Vagina (tissue), 2 donors: Measurements from ENCODE around the gene PCDHA4.

Experiments
- CTCF ChIP-seq, 3 experiments: fragments of 450-650 bp in 2 of 3; fragments of 200-600 bp in 1 of 3; sonication (generic) in 1 of 3; IDR thresholded peaks; one replicate each; pipeline ENCODE4 v1.5.1; 2017 to 2019; ENCODE audit warnings: antibody characterized with exemption in 3 of 3, mild to moderate bottlenecking in 2 of 3, moderate library complexity in 2 of 3
- POLR2A ChIP-seq, 2 donors: fragments of 450-650 bp; IDR thresholded peaks; one replicate each; pipeline ENCODE4 v1.6.1; 2017; ENCODE audit warnings: antibody characterized with exemption in 2 of 2, mild to moderate bottlenecking in 2 of 2, moderate library complexity in 2 of 2

DNA sequence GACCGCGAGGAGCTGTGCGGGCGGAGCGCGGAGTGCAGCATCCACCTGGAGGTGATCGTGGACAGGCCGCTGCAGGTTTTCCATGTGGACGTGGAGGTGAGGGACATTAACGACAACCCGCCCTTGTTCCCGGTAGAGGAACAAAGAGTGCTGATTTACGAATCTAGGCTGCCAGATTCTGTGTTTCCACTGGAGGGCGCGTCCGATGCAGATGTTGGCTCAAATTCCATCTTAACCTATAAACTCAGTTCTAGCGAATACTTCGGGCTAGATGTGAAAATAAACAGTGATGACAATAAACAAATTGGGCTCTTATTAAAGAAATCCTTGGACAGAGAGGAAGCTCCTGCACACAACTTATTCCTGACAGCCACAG is 21.5 kb downstream of the PCDHA4 start:
- no peak for TF ChIP-seq CTCF (IDR thresholded peaks at IDR 0.05)
- TF ChIP-seq POLR2A (IDR thresholded peaks at IDR 0.05), result no peak
